Subcutaneous adipose tissue (tissue), 4 donors: ENCODE data around the gene MCM5. TPM values are rescaled to one million over a fixed set of nuclear protein-coding genes. Genes with fewer than 3 reads are reported as not detected.

ENCODE experiments used
- CTCF ChIP-seq: fragments of 450-650 bp; IDR thresholded peaks from one replicate; pipeline ENCODE4 v1.5.1; 2016; ENCODE audit warnings: low read depth, mild to moderate bottlenecking, control low read depth, antibody characterized with exemption, moderate library complexity
- total RNA-seq, 4 donors: library from RNA; depleted of rRNA; stranded (reverse); fragments of >200 nt; gene quantifications; one replicate each; pipeline ENCODE4 v1.1.0, GENCODE V29; 2016

MCM5 gene
- total RNA-seq, 4 donors from 2014 or later = 9.6 to 25.7 (median 17.3) TPM

- no peak for TF ChIP-seq CTCF
Measured at GRCh38 chr22:35399114-35399677, 744 bp upstream of the MCM5 start.

GRCh38 chr22:35400501-35400790 is 506 bp downstream of the MCM5 start:
- no peak for TF ChIP-seq CTCF

- TF ChIP-seq CTCF = no peak
Measured at GRCh38 chr22:35401863-35402262, 1.9 kb downstream of the MCM5 start.

DNA sequence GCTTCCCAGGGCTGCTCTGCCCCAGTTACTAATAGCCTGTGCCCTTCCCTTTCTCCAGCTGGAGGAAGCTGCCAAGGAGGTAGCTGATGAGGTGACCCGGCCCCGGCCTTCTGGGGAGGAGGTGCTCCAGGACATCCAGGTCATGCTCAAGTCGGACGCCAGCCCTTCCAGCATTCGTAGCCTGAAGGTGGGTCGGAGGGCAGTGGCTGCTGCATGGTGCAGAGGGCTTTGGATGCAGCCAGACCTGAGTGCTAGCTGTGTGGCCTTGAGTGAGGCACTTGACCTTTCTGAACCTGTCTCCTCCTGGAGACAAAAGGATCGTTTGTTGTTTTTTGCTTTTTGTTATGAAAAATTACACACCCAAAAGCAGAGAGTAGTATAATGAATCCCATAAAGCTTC is 3.4 kb downstream of the MCM5 start:
- no peak for TF ChIP-seq CTCF

- no peak for TF ChIP-seq CTCF
Measured at GRCh38 chr22:35404176-35404575, 4.2 kb downstream of the MCM5 start.

DNA sequence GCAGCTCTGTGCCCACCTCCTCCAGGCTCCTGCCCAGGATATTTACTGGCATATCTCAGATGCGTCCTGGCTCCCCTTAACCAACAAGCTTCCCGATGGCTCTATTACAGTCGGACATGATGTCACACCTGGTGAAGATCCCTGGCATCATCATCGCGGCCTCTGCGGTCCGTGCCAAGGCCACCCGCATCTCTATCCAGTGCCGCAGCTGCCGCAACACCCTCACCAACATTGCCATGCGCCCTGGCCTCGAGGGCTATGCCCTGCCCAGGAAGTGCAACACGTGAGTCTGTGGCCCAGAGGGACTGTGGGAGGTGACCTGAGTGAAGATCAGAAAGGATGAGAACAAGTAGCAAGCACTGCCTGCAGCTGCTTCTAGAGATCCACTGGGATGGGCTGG is 6.5 kb downstream of the MCM5 start:
- no peak for TF ChIP-seq CTCF

DNA sequence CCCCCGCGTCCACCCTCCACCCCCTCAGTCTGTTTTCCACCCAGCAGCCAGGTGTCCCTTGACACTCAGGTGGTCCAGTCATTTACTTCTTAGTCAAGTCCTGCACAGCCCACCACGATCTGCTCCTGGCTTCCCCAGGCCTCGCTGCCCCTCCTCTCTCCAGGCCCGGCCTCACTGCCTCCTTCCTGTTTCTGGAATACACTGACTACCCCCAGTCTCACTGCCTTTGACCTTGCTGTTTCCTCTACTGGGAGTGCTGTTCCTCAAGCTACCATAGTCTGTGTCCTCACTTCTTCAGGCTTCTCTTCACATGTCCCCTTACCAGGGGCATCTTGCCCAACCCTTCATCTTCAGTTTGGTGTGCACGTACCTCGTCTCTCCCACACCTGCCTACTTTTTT is 7.4 kb downstream of the MCM5 start:
- no peak for TF ChIP-seq CTCF
